Endothelial cell of umbilical vein (primary cell): Measurements from ENCODE around the gene SENP6. TPM values are rescaled to one million over a fixed set of nuclear protein-coding genes. Genes with fewer than 3 reads are reported as not detected.

Source experiments
- BruUV-seq: library from RNA; stranded (reverse); fragments of 400-500 nt; replicated peaks from 2 replicates; lab custom pipeline; 2021; lab: Mats Ljungman, UMichigan
- CTCF ChIA-PET: fragments of 300-600, 350-600 bp; sonication (Branson Sonifier 250); formaldehyde crosslinking; loops from one replicate; lab custom pipeline; 2021; ENCODE audit warnings: antibody characterized with exemption, inconsistent platforms; lab: Charles Lee
- POLR2A ChIA-PET: fragments of 300-600, 350-600 bp; sonication (Branson Sonifier 250); formaldehyde crosslinking; loops from one replicate; lab custom pipeline; 2021; ENCODE audit warnings: antibody characterized with exemption, inconsistent platforms; lab: Charles Lee
- DNase-seq: peaks from one replicate; pipeline ENCODE4 v3.0.0-alpha.2; 2011; ENCODE audit warnings: low read depth, low spot score
- FAIRE-seq: peaks from 2 replicates; lab custom pipeline; 2011; peaks lifted over from hg19 to GRCh38; lab: Jason Lieb, UNC
- H2AFZ ChIP-seq: 2 replicates; pipeline ENCODE4 v1.6.0; 2012; ENCODE audit warnings: low read depth, low read length, control low read depth, inconsistent platforms
- H3K27ac ChIP-seq: 2 replicates; pipeline ENCODE4 v1.5.1; 2011; ENCODE audit warnings: low read depth, mild to moderate bottlenecking, control low read depth, low read length, moderate library complexity; ENCODE audit not compliant: insufficient read depth
- H3K27me3 ChIP-seq, 2 experiments: 2 replicates each; pipeline versions ENCODE4 v1.6.0 to v1.6.1; 2011; ENCODE audit warnings: low read length in 2 of 2, mixed read lengths in 1 of 2; ENCODE audit not compliant: control insufficient read depth in 2 of 2, insufficient read depth in 2 of 2
- H3K36me3 ChIP-seq, 2 experiments: 2 replicates in 1 of 2; 3 replicates in 1 of 2; pipeline ENCODE4 v1.5.1; 2011; ENCODE audit warnings: low read length in 2 of 2, mild to moderate bottlenecking in 1 of 2, moderate library complexity in 1 of 2; ENCODE audit not compliant: control insufficient read depth in 2 of 2, insufficient read depth in 2 of 2; ENCODE audit errors: extremely low read depth in 1 of 2
- H3K4me1 ChIP-seq: 3 replicates; pipeline ENCODE4 v1.5.1; 2011; ENCODE audit warnings: mild to moderate bottlenecking, low read length; ENCODE audit not compliant: control insufficient read depth, insufficient read depth; ENCODE audit errors: extremely low read depth
- H3K4me2 ChIP-seq: 2 replicates; pipeline ENCODE4 v1.6.1; 2011; ENCODE audit warnings: low read length, control low read depth, mixed read lengths; ENCODE audit not compliant: insufficient read depth
- H3K4me3 ChIP-seq, 3 experiments: fragments of 200-600 bp in 1 of 3; sonication (generic), shearing (Covaris generic) in 1 of 3; replicated peaks in 1 of 3; 2 replicates each; pipeline ENCODE4 v1.5.1; 2011 to 2016; ENCODE audit warnings: control low read depth in 3 of 3, low read length in 3 of 3, mild to moderate bottlenecking in 2 of 3, inconsistent platforms in 1 of 3, low read depth in 1 of 3, moderate library complexity in 1 of 3; ENCODE audit not compliant: insufficient read depth in 1 of 3
- H3K79me2 ChIP-seq: 2 replicates; pipeline ENCODE4 v1.6.0; 2012; ENCODE audit warnings: low read length, inconsistent platforms; ENCODE audit not compliant: control insufficient read depth, insufficient read depth
- H3K9ac ChIP-seq: replicated peaks from 2 replicates; pipeline ENCODE3; 2011; ENCODE audit warnings: low read length, control low read depth; ENCODE audit not compliant: insufficient read depth; ENCODE audit errors: extremely low read depth
- H3K9me1 ChIP-seq: replicated peaks from 3 replicates; pipeline ENCODE4 v1.6.0; 2011; ENCODE audit warnings: mild to moderate bottlenecking, low read length; ENCODE audit not compliant: control insufficient read depth, insufficient read depth; ENCODE audit errors: extremely low read depth
- H3K9me3 ChIP-seq: replicated peaks from 2 replicates; pipeline ENCODE4 v1.5.1; 2012; ENCODE audit warnings: low read length, inconsistent platforms; ENCODE audit not compliant: control insufficient read depth, insufficient read depth
- H4K20me1 ChIP-seq: replicated peaks from 2 replicates; pipeline ENCODE3; 2011; ENCODE audit warnings: mild to moderate bottlenecking, low read length; ENCODE audit not compliant: control insufficient read depth, insufficient read depth; ENCODE audit errors: extremely low read depth
- EZH2 ChIP-seq: IDR thresholded peaks from 2 replicates; pipeline ENCODE4 v1.6.1; 2012; ENCODE audit warnings: borderline replicate concordance, low read depth, mild to moderate bottlenecking, moderate library complexity, low read length, inconsistent platforms; ENCODE audit not compliant: severe bottlenecking
- FOS ChIP-seq: IDR thresholded peaks from 2 replicates; pipeline ENCODE4 v1.6.1; 2011; ENCODE audit warnings: mild to moderate bottlenecking, low read length, moderate library complexity, borderline replicate concordance; ENCODE audit not compliant: insufficient read depth
- GATA2 ChIP-seq: IDR thresholded peaks from 2 replicates; pipeline ENCODE4 v1.7.0; 2011; ENCODE audit warnings: low read depth, mild to moderate bottlenecking, moderate library complexity, mixed read lengths, low read length; ENCODE audit not compliant: insufficient read length, insufficient read depth
- JUN ChIP-seq: IDR thresholded peaks from 2 replicates; pipeline ENCODE4 v1.6.1; 2011; ENCODE audit warnings: borderline replicate concordance, low read depth; ENCODE audit not compliant: insufficient read length, insufficient read depth
- MYC ChIP-seq: IDR thresholded peaks from one replicate; pipeline ENCODE4 v1.6.1; 2011; ENCODE audit warnings: mild to moderate bottlenecking, low read depth, low read length
- POLR2A ChIP-seq: IDR thresholded peaks from 2 replicates; pipeline ENCODE4 v1.6.1; 2012; ENCODE audit warnings: low read depth, mild to moderate bottlenecking, control low read depth, low read length
- POLR2AphosphoS5 ChIP-seq: IDR thresholded peaks from 2 replicates; pipeline ENCODE4 v1.6.1; 2012; ENCODE audit warnings: low read depth, mild to moderate bottlenecking, control low read depth, low read length, moderate library complexity; ENCODE audit not compliant: insufficient read depth
- dilution Hi-C: fragments of 300-500 bp; cut with MboI; formaldehyde crosslinking; loops from one replicate; pipeline ENCODE4 v1.15.0; 2019; ENCODE audit warnings: low sequenced_read_pairs; ENCODE audit not compliant: extremely low pct_ligation_motif_present
- intact Hi-C: fragments of 100-400 bp; cut with micrococcal nuclease; formaldehyde crosslinking; loops from one replicate; pipeline ENCODE4 v1.10.0; 2022
- polyA plus RNA-seq, 4 experiments: library from polyadenylated mRNA; depleted of rRNA in 3 of 4; stranded (reverse) in 3 of 4; unstranded in 1 of 4; fragments of >200 nt; gene quantifications; 2 replicates each; pipeline versions ENCODE4 v1.2.1 to v1.2.3, GENCODE V29; 2011 to 2012; ENCODE audit warnings: missing spikeins in 1 of 4
- total RNA-seq: library from RNA; stranded (reverse); gene quantifications from 2 replicates; pipeline ENCODE4 v1.2.3, GENCODE V29; 2021
- TF ChIP-seq, protein P1 (sequence below): IDR thresholded peaks from 2 replicates; pipeline ENCODE4 v1.6.1; 2011; ENCODE audit not compliant: insufficient read depth, insufficient read length
- TF ChIP-seq, protein P2 (sequence below), 2 donors: IDR thresholded peaks; 1 replicate in 1 of 2; 2 replicates in 1 of 2; pipeline ENCODE4 v1.5.1; 2011; ENCODE audit warnings: low read length in 2 of 2, mild to moderate bottlenecking in 2 of 2, moderate library complexity in 2 of 2, control low read depth in 1 of 2, inconsistent platforms in 1 of 2, low read depth in 1 of 2; ENCODE audit not compliant: insufficient read depth in 1 of 2; ENCODE audit errors: extremely low read depth in 1 of 2

Gene SENP6
- total and polyA plus RNA-seq, 2 donors (not counting 3 experiments of a cell fraction or from before 2014, with no cell fraction given): 11.5 to 99.1 TPM

DNA sequence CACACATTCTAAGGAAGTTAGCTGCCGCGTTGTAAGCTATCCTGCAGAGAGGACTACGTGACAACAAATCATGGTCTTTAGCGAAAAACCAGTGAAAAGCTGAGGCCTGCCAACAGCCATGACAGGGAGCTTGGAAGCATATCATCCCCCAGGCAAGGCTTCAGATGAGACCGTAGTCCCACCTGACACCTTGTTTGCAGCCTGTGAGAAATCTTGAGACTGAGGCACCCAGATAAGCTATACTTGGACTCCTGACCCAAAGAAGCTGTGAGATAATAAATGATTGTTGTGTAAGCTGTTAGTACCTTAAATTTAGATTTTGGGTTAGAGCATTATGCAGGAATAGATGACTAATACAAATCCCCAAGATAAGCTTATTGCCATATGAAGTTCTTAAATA lies 45.4 kb upstream of the SENP6 start:
- dilution Hi-C loops (no loop called here), intact Hi-C loops (no loop called here)
- TF ChIP-seq, protein P1, sequence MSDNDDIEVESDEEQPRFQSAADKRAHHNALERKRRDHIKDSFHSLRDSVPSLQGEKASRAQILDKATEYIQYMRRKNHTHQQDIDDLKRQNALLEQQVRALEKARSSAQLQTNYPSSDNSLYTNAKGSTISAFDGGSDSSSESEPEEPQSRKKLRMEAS: no peak
- TF ChIP-seq FOS: no peak
- TF ChIP-seq GATA2: no peak
- TF ChIP-seq POLR2A: no peak
- no peak for TF ChIP-seq JUN
- no peak for TF ChIP-seq MYC
- TF ChIP-seq EZH2: no peak
- TF ChIP-seq, protein P2, sequence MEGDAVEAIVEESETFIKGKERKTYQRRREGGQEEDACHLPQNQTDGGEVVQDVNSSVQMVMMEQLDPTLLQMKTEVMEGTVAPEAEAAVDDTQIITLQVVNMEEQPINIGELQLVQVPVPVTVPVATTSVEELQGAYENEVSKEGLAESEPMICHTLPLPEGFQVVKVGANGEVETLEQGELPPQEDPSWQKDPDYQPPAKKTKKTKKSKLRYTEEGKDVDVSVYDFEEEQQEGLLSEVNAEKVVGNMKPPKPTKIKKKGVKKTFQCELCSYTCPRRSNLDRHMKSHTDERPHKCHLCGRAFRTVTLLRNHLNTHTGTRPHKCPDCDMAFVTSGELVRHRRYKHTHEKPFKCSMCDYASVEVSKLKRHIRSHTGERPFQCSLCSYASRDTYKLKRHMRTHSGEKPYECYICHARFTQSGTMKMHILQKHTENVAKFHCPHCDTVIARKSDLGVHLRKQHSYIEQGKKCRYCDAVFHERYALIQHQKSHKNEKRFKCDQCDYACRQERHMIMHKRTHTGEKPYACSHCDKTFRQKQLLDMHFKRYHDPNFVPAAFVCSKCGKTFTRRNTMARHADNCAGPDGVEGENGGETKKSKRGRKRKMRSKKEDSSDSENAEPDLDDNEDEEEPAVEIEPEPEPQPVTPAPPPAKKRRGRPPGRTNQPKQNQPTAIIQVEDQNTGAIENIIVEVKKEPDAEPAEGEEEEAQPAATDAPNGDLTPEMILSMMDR (IDR thresholded peaks at IDR 0.05; ENCODE audit: extremely low read depth in 1 of 2, insufficient read depth in 1 of 2, low read depth in 1 of 2, low read length in 2 of 2): no peak
- no peak for TF ChIP-seq POLR2AphosphoS5
- no peaks in the 10 kb centered on the region for H3K4me1 ChIP-seq
- H3K36me3 ChIP-seq: no peaks in the 10 kb centered on the region
- CTCF ChIA-PET: interaction anchor here (3.6 kb wide), 1 partner anchor 10 kb away, joined by 13 read pairs; no protein-coding TSS in a partner anchor
- BruUV-seq: no TSS peak
- FAIRE-seq (no peak), DNase-seq (no peak)
- no peak overlapping the region for H3K4me2 ChIP-seq
- POLR2A ChIA-PET: no interaction called here
- H3K79me2 ChIP-seq: no peaks in the 10 kb centered on the region
- no peak overlapping the region for H3K27ac ChIP-seq
- H3K27me3 ChIP-seq: peaks cover 0 to 10% of the 10 kb centered on the region in 2 experiments
- no peaks in the 10 kb centered on the region for H3K9me1 ChIP-seq
- no peaks in the 10 kb centered on the region for H4K20me1 ChIP-seq
- H3K9me3 ChIP-seq: no peaks in the 10 kb centered on the region
- H3K4me3 ChIP-seq: no peak overlapping the region
- no peak overlapping the region for H3K9ac ChIP-seq
- H2AFZ ChIP-seq: no peak overlapping the region
